Measurements from ENCODE around the gene ZSCAN21. TPM values are rescaled to one million over a fixed set of nuclear protein-coding genes. Genes with fewer than 3 reads are reported as not detected.

ZSCAN21 gene
- total RNA-seq, 2 donors from 2014 or later = 22.7 to 25.1 TPM

- no peak for DNase-seq
- Mint-ChIP-seq H3K36me3 (ENCODE audit: low read depth) (peaks cover 78% of the 10 kb centered on the region), H3K9me3 (no peaks in the 10 kb centered on the region), H3K27me3 (ENCODE audit: insufficient read depth) (no peaks in the 10 kb centered on the region), H3K4me1 (no peaks in the 10 kb centered on the region), H3K4me3 (no peak overlapping the region), H3K27ac (no peak overlapping the region)
- WGBS, 2 experiments (ENCODE audit: insufficient coverage in 1 of 2, insufficient read length in 1 of 2) = 96 to 100% methylated on average over 3 to 7 of the region's 7 CpGs
- Histone ChIP-seq H3K4me1 (ENCODE audit: control insufficient read depth, insufficient read depth, low read length) (no peaks in the 10 kb centered on the region), H3K27ac (ENCODE audit: low read depth, low read length) (no peak overlapping the region), H3K36me3 (ENCODE audit: control insufficient read depth, insufficient read depth, low read length) (peaks cover 61% of the 10 kb centered on the region), H3K4me3 (ENCODE audit: low read length) (no peak overlapping the region), H3K9ac (ENCODE audit: extremely low read depth, low read length, poor library complexity, severe bottlenecking) (no peak overlapping the region), H3K9me3 (ENCODE audit: control insufficient read depth, low read length) (no peaks in the 10 kb centered on the region), H3K27me3 (ENCODE audit: control insufficient read depth, insufficient read depth, low read length, poor library complexity, severe bottlenecking) (no peaks in the 10 kb centered on the region)
- TF ChIP-seq, protein P1, sequence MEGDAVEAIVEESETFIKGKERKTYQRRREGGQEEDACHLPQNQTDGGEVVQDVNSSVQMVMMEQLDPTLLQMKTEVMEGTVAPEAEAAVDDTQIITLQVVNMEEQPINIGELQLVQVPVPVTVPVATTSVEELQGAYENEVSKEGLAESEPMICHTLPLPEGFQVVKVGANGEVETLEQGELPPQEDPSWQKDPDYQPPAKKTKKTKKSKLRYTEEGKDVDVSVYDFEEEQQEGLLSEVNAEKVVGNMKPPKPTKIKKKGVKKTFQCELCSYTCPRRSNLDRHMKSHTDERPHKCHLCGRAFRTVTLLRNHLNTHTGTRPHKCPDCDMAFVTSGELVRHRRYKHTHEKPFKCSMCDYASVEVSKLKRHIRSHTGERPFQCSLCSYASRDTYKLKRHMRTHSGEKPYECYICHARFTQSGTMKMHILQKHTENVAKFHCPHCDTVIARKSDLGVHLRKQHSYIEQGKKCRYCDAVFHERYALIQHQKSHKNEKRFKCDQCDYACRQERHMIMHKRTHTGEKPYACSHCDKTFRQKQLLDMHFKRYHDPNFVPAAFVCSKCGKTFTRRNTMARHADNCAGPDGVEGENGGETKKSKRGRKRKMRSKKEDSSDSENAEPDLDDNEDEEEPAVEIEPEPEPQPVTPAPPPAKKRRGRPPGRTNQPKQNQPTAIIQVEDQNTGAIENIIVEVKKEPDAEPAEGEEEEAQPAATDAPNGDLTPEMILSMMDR (conservative IDR thresholded peaks at IDR 0.05) = no peak
These were observed 61.6 kb downstream of the ZSCAN21 start for GRCh38 chr7:100111156-100111555.

DNA sequence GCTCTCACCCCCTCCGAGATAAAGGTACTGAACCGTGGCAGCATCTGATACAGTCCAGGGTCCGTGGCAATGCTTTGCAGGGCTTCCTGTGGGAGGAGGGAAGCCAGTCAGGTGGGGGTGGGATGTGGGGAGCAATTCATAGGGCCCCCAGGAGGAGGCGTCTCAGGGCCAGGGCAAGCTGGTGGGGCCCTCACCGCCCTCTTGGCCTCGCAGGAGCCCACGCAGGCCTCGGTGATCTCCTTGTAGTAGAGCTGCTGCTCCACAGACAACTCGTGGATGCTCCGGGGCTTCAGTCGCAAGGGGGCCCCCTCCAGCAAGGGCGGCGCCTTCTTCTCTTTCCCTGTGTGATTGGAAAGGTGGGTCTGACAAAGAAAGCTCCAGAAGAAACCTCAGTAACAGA, 62.3 kb downstream of the ZSCAN21 start:
- H3K27ac Mint-ChIP-seq = peak overlapping the region; percentile 52
- H3K36me3 Mint-ChIP-seq (ENCODE audit: low read depth) = peaks cover 78% of the 10 kb centered on the region
- TF ChIP-seq, protein P1 (conservative IDR thresholded peaks at IDR 0.05) = peak; percentile 30
- Histone ChIP-seq H3K27me3 (ENCODE audit: control insufficient read depth, insufficient read depth, low read length, poor library complexity, severe bottlenecking) (no peaks in the 10 kb centered on the region), H3K9me3 (ENCODE audit: control insufficient read depth, low read length) (no peaks in the 10 kb centered on the region), H3K36me3 (ENCODE audit: control insufficient read depth, insufficient read depth, low read length) (peaks cover 58% of the 10 kb centered on the region), H3K4me3 (ENCODE audit: low read length) (no peak overlapping the region), H3K27ac (ENCODE audit: low read depth, low read length) (no peak overlapping the region), H3K4me1 (ENCODE audit: control insufficient read depth, insufficient read depth, low read length) (no peaks in the 10 kb centered on the region), H3K9ac (ENCODE audit: extremely low read depth, low read length, poor library complexity, severe bottlenecking) (no peak overlapping the region)
- H3K4me3 Mint-ChIP-seq = no peak overlapping the region
- WGBS, 2 experiments (ENCODE audit: insufficient coverage in 1 of 2, insufficient read length in 1 of 2) = 95 to 96% methylated on average over 8 to 13 of the region's 13 CpGs
- DNase-seq = no peak
- H3K4me1 Mint-ChIP-seq = no peaks in the 10 kb centered on the region
- no peaks in the 10 kb centered on the region for H3K9me3 Mint-ChIP-seq
- no peaks in the 10 kb centered on the region for H3K27me3 Mint-ChIP-seq (ENCODE audit: insufficient read depth)

Small RNA genes within 50 kb of the gene (microRNA-seq; reads per million reads assigned to microRNA genes)
- gene MIR106B (ENCODE audit: borderline microRNAs expressed) (1,263 reads per million, percentile 94 among the genes with 10 or more reads in this experiment), gene MIR25 (ENCODE audit: borderline microRNAs expressed) (128 reads per million, percentile 76 among the genes with 10 or more reads in this experiment), gene MIR93 (ENCODE audit: borderline microRNAs expressed) (1,949 reads per million, percentile 96 among the genes with 10 or more reads in this experiment)

Other genes with a start within 250 kb of the ZSCAN21 start
- gene CYP3A43, start 221.8 kb upstream of the ZSCAN21 start, total RNA-seq = under 1 TPM; 0.31 to 0.60 TPM
- not detected for gene OR2AE1, start 172.7 kb upstream of the ZSCAN21 start, total RNA-seq
- 10 to 100 TPM; 10.5 to 13.2 TPM for gene TRIM4, start 130.2 kb upstream of the ZSCAN21 start, total RNA-seq
- gene GJC3, start 120.2 kb upstream of the ZSCAN21 start, total RNA-seq = 1 to 10 TPM in 1 of 2 donors, under 1 TPM in 1; 0.82 to 1.4 TPM
- gene AZGP1, start 73.7 kb upstream of the ZSCAN21 start, total RNA-seq = not detected
- gene ZKSCAN1, start 34.2 kb upstream of the ZSCAN21 start, total RNA-seq = 10 to 100 TPM; 57.1 to 68.0 TPM
- gene ZNF3, start 31.9 kb downstream of the ZSCAN21 start, total RNA-seq = 10 to 100 TPM; 32.8 to 39.9 TPM
- gene COPS6, start 39.2 kb downstream of the ZSCAN21 start, total RNA-seq = 100 to 1,000 TPM; 109 to 121 TPM
- 100 to 1,000 TPM; 219 to 242 TPM for gene MCM7, start 51.6 kb downstream of the ZSCAN21 start, total RNA-seq
- 10 to 100 TPM; 26.3 to 31.5 TPM for gene AP4M1, start 51.9 kb downstream of the ZSCAN21 start, total RNA-seq
- 100 to 1,000 TPM in 1 of 2 donors, 10 to 100 TPM in 1; 83.1 to 113 TPM for gene TAF6, start 69.6 kb downstream of the ZSCAN21 start, total RNA-seq
- 10 to 100 TPM; 16.2 to 19.4 TPM for gene CNPY4, start 69.9 kb downstream of the ZSCAN21 start, total RNA-seq
- gene MBLAC1, start 77.2 kb downstream of the ZSCAN21 start, total RNA-seq = 1 to 10 TPM; 1.3 to 1.4 TPM
- 100 to 1,000 TPM; 155 to 188 TPM for gene LAMTOR4, start 99.1 kb downstream of the ZSCAN21 start, total RNA-seq
- 10 to 100 TPM; 24.7 to 30.0 TPM for gene TRAPPC14, start 108.9 kb downstream of the ZSCAN21 start, total RNA-seq
- 1 to 10 TPM; 3.7 to 3.8 TPM for gene GAL3ST4, start 118.8 kb downstream of the ZSCAN21 start, total RNA-seq
- 10 to 100 TPM; 39.3 to 56.1 TPM for gene GPC2, start 127.6 kb downstream of the ZSCAN21 start, total RNA-seq
- 1 to 10 TPM; 1.2 to 3.3 TPM for gene STAG3, start 128.1 kb downstream of the ZSCAN21 start, total RNA-seq
- gene PVRIG, start 170.2 kb downstream of the ZSCAN21 start, total RNA-seq = not detected